GM21367 (cell line): ENCODE results near the gene CIBAR2.

ENCODE experiments used
- ATAC-seq: cut with Tn5 transposase; IDR thresholded peaks from one replicate; pipeline ENCODE4 v1.9.1; 2021; ENCODE audit not compliant: unreplicated experiment

Gene CIBAR2

GRCh38 chr16:85144026-85144915 is 32.0 kb upstream of the CIBAR2 start:
- no peak for ATAC-seq

DNA sequence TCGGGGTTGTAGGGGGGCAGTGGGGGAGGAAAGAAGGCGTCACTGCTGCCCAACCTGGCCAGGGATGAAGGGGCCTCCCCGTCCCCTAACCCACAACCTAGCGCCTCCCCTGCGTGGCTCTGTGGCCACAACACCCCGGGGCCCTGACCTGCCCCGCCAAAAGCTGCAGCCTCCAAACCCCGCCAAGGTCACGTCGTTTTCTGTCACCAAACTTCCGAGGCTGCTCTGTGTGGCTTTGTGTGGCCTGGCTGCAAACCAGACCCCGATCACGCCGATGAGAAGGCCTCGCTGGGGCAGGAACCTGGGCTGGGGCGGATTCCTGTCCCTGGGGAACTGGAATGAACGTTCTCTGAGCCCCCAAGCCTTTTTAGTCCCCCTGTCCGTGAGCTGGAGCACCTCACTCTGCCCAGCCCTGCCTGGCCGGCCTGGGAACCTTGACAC is 30.5 kb upstream of the CIBAR2 start:
- ATAC-seq = no peak

- no peak for ATAC-seq
Measured at GRCh38 chr16:85142129-85142513, 29.8 kb upstream of the CIBAR2 start.

GRCh38 chr16:85141491-85142128 is 29.3 kb upstream of the CIBAR2 start:
- no peak for ATAC-seq

DNA sequence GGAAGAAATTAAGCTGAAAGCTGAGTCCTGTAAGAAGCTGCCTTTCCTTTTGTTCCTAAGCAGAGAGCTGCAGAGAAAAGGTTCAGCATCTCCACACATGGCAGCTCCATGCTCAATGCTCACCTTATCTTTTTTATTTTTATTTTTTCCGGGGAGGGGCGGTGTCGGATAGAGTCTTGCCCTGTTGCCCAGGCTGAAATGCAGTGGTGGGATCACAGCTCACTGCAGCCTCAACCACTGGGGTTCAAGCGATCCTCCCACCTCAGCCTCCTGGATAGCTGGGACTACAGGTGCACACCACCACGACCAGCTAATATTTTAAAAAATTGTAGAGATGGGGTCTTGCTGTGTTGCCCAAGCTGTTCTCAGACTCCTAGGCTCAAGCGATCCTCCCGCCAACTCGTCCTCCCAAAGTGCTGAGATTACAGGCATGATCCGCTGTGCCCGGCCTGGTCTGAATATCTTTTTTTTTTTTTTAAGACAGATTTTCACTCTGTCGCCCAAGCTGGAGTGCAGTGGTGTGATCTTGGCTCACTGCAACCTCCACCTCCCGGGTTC is 28.3 kb upstream of the CIBAR2 start:
- ATAC-seq = no peak

- ATAC-seq = no peak
Measured at GRCh38 chr16:85139881-85140339, 27.6 kb upstream of the CIBAR2 start.

- no peak for ATAC-seq
Measured at GRCh38 chr16:85138825-85139627, 26.8 kb upstream of the CIBAR2 start.

DNA sequence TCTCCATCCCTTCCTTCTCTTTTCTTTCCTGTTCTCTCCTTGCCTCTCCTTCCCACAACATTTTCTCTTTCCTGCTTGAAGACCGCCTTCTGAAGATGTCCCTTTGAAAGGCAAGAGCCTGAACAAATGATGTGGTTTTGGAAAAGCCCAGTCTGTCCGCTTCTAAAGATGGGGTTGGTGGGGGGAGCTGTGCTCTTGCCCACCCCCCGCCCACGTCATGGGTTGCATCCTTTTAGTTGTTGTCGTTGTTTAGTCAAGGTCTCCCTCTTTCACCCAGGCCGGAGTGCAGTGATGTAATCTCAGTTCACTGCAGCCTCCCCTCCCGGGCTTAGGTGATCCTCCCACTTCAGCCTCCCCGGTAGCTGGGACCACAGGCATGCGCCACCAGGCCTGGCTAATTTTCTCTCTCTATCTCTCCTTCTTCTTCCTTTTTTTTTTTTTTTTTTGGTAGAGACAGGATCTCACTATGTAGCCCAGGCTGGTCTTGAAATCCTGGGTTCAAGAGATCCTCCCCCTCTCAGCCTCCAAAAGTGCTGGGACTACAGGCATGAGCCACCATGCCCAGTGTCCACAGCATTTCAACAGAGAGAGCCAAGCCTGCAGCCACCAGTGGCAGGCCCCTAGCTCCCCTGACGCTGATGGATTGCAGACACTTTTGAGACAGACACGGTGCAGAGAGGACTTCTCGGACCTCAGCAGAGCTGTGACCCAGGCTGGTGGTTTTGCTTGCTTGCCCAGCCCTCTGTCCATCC is 26.0 kb upstream of the CIBAR2 start:
- no peak for ATAC-seq

GRCh38 chr16:85137323-85138072 is 25.2 kb upstream of the CIBAR2 start:
- ATAC-seq = no peak

GRCh38 chr16:85136702-85137322 is 24.5 kb upstream of the CIBAR2 start:
- no peak for ATAC-seq

- ATAC-seq = no peak
Measured at GRCh38 chr16:85136213-85136701, 24.0 kb upstream of the CIBAR2 start.

GRCh38 chr16:85134789-85135142 is 22.5 kb upstream of the CIBAR2 start:
- no peak for ATAC-seq

GRCh38 chr16:85134076-85134788 is 22.0 kb upstream of the CIBAR2 start:
- no peak for ATAC-seq

GRCh38 chr16:85133290-85133599 is 21.0 kb upstream of the CIBAR2 start:
- ATAC-seq = no peak

DNA sequence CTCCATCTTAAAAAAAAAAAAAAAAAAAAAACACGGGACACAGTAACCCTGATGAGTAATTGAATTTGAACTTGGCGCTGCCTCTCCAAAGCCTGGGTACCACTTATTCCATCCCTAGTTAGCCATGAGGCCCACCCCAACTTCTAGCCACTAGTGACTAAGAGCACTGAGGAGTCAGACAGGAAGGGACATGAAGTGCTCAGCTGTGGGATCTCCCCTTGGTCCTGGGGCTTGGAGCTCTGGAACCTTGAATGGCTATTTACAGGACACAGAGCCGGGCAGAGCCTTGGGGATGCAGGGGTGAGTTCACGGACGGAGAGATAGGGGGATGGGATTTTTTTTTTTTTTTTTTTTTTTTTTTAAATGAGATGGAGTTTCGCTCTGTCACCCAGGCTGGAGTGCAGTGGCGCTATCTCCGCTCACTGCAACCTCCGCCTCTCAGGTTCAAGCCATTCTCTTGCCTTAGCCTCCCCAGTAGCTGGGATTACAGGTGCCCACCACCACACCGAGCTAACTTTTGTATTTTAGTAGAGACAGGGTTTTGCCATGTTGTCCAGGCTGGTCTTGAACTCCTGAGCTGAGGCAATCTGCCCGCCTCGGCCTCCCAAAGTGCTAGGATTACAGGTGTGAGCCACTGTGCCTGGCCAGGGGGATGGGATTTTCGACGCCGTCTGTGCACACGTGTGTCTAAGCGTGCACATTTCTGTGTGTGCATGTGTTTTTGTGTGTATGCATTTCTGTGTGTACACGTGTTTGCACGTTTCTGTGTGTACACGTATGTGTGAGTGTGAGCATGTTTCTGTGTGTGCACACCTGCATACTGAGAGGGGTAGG is 20.4 kb upstream of the CIBAR2 start:
- ATAC-seq = no peak

DNA sequence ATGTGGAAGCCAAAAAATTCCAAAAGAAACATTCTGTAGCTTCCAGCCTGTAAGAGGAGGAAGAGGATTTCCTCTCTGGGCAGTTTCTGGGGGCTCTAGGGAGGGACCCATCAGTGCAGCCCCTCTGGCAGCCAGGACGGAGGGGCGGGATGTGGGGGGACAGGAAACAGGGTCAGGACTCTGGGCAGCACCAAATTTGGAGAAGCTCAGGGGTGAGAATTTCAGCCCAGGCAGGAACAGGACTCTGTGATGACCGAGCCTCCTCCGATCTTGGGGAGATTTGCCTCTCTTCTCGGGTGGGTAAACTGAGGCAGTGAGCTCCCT is 18.4 kb upstream of the CIBAR2 start:
- ATAC-seq = no peak

GRCh38 chr16:85129876-85130704 is 17.8 kb upstream of the CIBAR2 start:
- no peak for ATAC-seq
